HepG2 (cell line): ENCODE data around the gene UPB1. TPM values are rescaled to one million over a fixed set of nuclear protein-coding genes. Genes with fewer than 3 reads are reported as not detected.
"Not testable (repeated sequence)": the region's sequence is repeated elsewhere in the genome, so short reads cannot be mapped to it uniquely, and the experiment has no call there.

ENCODE experiments used
- ATAC-seq: fragments of 200-7000 bp; cut with Tn5 transposase; 3 replicates; pipeline ENCODE4 v1.9.1; 2020; ENCODE audit warnings: mild to moderate bottlenecking, moderate library complexity
- BruUV-seq: library from RNA; stranded (reverse); fragments of 400-500 nt; replicated peaks from 2 replicates; lab custom pipeline; 2021; lab: Mats Ljungman, UMichigan
- CTCF ChIA-PET: fragments of 300-600 bp; formaldehyde crosslinking; extraction: SDS; loops from one replicate; lab custom pipeline; 2021; ENCODE audit warnings: low total read pairs, inconsistent platforms, low intra/inter-chr PET ratio; lab: Yijun Ruan, JAX
- POLR2A ChIA-PET: fragments of 350-600 bp; sonication (Branson Sonifier 250); formaldehyde crosslinking; loops from one replicate; lab custom pipeline; 2020; ENCODE audit warnings: antibody characterized with exemption, inconsistent platforms; lab: Yijun Ruan, JAX
- DNase-seq: peaks from one replicate; pipeline ENCODE4 v3.0.0-alpha.2; 2015; ENCODE audit warnings: low spot score
- FAIRE-seq: peaks from 3 replicates; lab custom pipeline; 2011; peaks lifted over from hg19 to GRCh38; lab: Jason Lieb, UNC
- H2AFZ ChIP-seq: one replicate; pipeline ENCODE4 v1.6.1; 2011; ENCODE audit warnings: low read length, inconsistent platforms
- H3K27ac ChIP-seq: fragments of 300-600 bp; 3 replicates; pipeline ENCODE4 v1.8.0; 2011; ENCODE audit warnings: mixed run types, mild to moderate bottlenecking, mixed read lengths, low read length, inconsistent platforms; ENCODE audit not compliant: insufficient read depth; ENCODE audit errors: extremely low read length
- H3K27me3 ChIP-seq, 2 experiments: fragments of 200-600 bp in 1 of 2; 2 replicates in 1 of 2; 3 replicates in 1 of 2; pipeline versions ENCODE4 v1.6.0 to v1.8.0; 2011; ENCODE audit warnings: low read length in 2 of 2, mild to moderate bottlenecking in 2 of 2, moderate library complexity in 2 of 2, inconsistent platforms in 1 of 2; ENCODE audit not compliant: insufficient read depth in 2 of 2, control insufficient read depth in 1 of 2
- H3K36me3 ChIP-seq, 2 experiments: fragments of 200-600 bp in 1 of 2; replicated peaks in 1 of 2; 2 replicates in 1 of 2; 3 replicates in 1 of 2; pipeline versions ENCODE4 v1.5.1 to v1.8.0; 2011; ENCODE audit warnings: low read length in 2 of 2, inconsistent platforms in 1 of 2; ENCODE audit not compliant: insufficient read depth in 2 of 2, control insufficient read depth in 1 of 2
- H3K4me1 ChIP-seq: 2 replicates; pipeline ENCODE4 v1.5.1; 2012; ENCODE audit warnings: low read length, inconsistent platforms; ENCODE audit not compliant: insufficient read depth
- H3K4me2 ChIP-seq: 2 replicates; pipeline ENCODE4 v1.6.0; 2011; ENCODE audit warnings: low read depth, low read length, inconsistent platforms
- H3K4me3 ChIP-seq, 3 experiments: fragments of 200-600 bp in 1 of 3; sonication (generic), shearing (Covaris generic) in 1 of 3; replicated peaks in 1 of 3; 2 replicates each; pipeline ENCODE4 v1.5.1; 2011 to 2016; ENCODE audit warnings: low read length in 3 of 3, inconsistent platforms in 2 of 3, low read depth in 2 of 3, mild to moderate bottlenecking in 2 of 3, control low read depth in 1 of 3, mixed read lengths in 1 of 3; ENCODE audit not compliant: insufficient read depth in 1 of 3
- H3K79me2 ChIP-seq: one replicate; pipeline ENCODE4 v1.6.1; 2011; ENCODE audit warnings: low read length, inconsistent platforms; ENCODE audit not compliant: insufficient read depth
- H3K9ac ChIP-seq: 2 replicates; pipeline ENCODE4 v1.6.0; 2011; ENCODE audit warnings: mild to moderate bottlenecking, low read depth, low read length, inconsistent platforms; ENCODE audit not compliant: insufficient read depth
- H3K9me3 ChIP-seq: 2 replicates; pipeline ENCODE4 v1.5.1; 2012; ENCODE audit warnings: mild to moderate bottlenecking, low read length
- H4K20me1 ChIP-seq: 2 replicates; pipeline ENCODE4 v1.6.0; 2011; ENCODE audit warnings: inconsistent platforms, mild to moderate bottlenecking, low read length, moderate library complexity; ENCODE audit not compliant: insufficient read depth
- CEBPG ChIP-seq: IDR thresholded peaks from 2 replicates; pipeline ENCODE4 v1.6.1; 2016
- ELF3 ChIP-seq: IDR thresholded peaks from 2 replicates; pipeline ENCODE4 v1.6.1; 2016; ENCODE audit warnings: missing genetic modification reagents, missing compliant biosample characterization
- HNRNPH1 ChIP-seq: fragments of 200-400 bp; formaldehyde crosslinking; optimal IDR thresholded peaks from 2 replicates; pipeline ENCODE3; 2017; ENCODE audit warnings: mild to moderate bottlenecking, low read depth, low read length
- ISX ChIP-seq: sonication (generic); formaldehyde crosslinking; conservative IDR thresholded peaks from 2 replicates; pipeline ENCODE4 v1.5.0; 2020; ENCODE audit warnings: missing genetic modification reagents
- MED1 ChIP-seq: sonication (generic); formaldehyde crosslinking; IDR thresholded peaks from 2 replicates; pipeline ENCODE4 v1.4.0; 2020; ENCODE audit warnings: missing genetic modification reagents
- POLR2G ChIP-seq: fragments of 200-400 bp; formaldehyde crosslinking; IDR thresholded peaks from 2 replicates; pipeline ENCODE4 v1.6.1; 2018; ENCODE audit warnings: mild to moderate bottlenecking, low read depth, low read length, moderate library complexity
- RBFOX2 ChIP-seq: fragments of 200-400 bp; formaldehyde crosslinking; IDR thresholded peaks from 2 replicates; pipeline ENCODE4 v1.6.1; 2017; ENCODE audit warnings: low read depth, mild to moderate bottlenecking, low read length
- SIN3A ChIP-seq: IDR thresholded peaks from 2 replicates; pipeline ENCODE4 v1.6.1; 2011; ENCODE audit warnings: low read depth, mild to moderate bottlenecking, control low read depth, low read length, borderline replicate concordance
- TEAD3 ChIP-seq: optimal IDR thresholded peaks from 2 replicates; pipeline ENCODE3; 2016; ENCODE audit warnings: borderline replicate concordance
- TFDP1 ChIP-seq: IDR thresholded peaks from 2 replicates; pipeline ENCODE4 v1.6.1; 2016; ENCODE audit warnings: missing compliant biosample characterization, missing genetic modification reagents, borderline replicate concordance
- ZMYM3 ChIP-seq: sonication (generic); formaldehyde crosslinking; IDR thresholded peaks from 2 replicates; pipeline ENCODE4 v1.5.1; 2020; ENCODE audit warnings: mild to moderate bottlenecking, missing genetic modification reagents
- ZNF121 ChIP-seq: sonication (generic); formaldehyde crosslinking; IDR thresholded peaks from 2 replicates; pipeline ENCODE4 v1.5.0; 2020; ENCODE audit warnings: mild to moderate bottlenecking, missing genetic modification reagents
- ZNF253 ChIP-seq: sonication (generic); formaldehyde crosslinking; IDR thresholded peaks from 2 replicates; pipeline ENCODE4 v1.8.0; 2022; ENCODE audit warnings: mild to moderate bottlenecking, missing genetic modification reagents, borderline replicate concordance
- ZNF513 ChIP-seq: sonication (generic); formaldehyde crosslinking; conservative IDR thresholded peaks from 2 replicates; pipeline ENCODE4 v1.5.0; 2020; ENCODE audit warnings: missing genetic modification reagents
- ZNF629 ChIP-seq: sonication (generic); formaldehyde crosslinking; conservative IDR thresholded peaks from 2 replicates; pipeline ENCODE4 v1.5.0; 2020; ENCODE audit warnings: missing genetic modification reagents
- WGBS: methylation state at CpG from one replicate; pipeline ENCODE4 v1.1.6; 2017; ENCODE audit warnings: low lambda C conversion rate; 5-methylcytosine and 5-hydroxymethylcytosine counted together
- in situ Hi-C: cut with HindIII; loops from 2 replicates; pipeline ENCODE4 v1.10.0; 2017; ENCODE audit warnings: low pct_unique_long_range_greater_than_20kb; ENCODE audit not compliant: extremely low pct_ligation_motif_present
- intact Hi-C: fragments of 100-400 bp; cut with micrococcal nuclease; formaldehyde crosslinking; loops from one replicate; pipeline ENCODE4 v1.10.0; 2022; ENCODE audit not compliant: unreplicated experiment
- polyA plus RNA-seq, 8 experiments: library from polyadenylated mRNA; depleted of rRNA in 3 of 8; stranded (reverse) in 7 of 8; unstranded in 1 of 8; fragments of >200 nt; fragmentation: Illumina TruSeq in 4 of 8; extraction: Trizol in 4 of 8; gene quantifications; 2 replicates each; pipeline versions ENCODE4 v1.2.1 to v1.2.3, GENCODE V29; 2011 to 2016; ENCODE audit warnings: low read depth in 4 of 8, missing spikeins in 1 of 8, mixed read lengths in 1 of 8; ENCODE audit not compliant: insufficient read depth in 1 of 8
- total RNA-seq, 5 experiments: library from RNA; depleted of rRNA; stranded (reverse); fragments of >200 nt; fragmentation: Illumina TruSeq; extraction: Trizol; gene quantifications; 2 replicates each; pipeline ENCODE4 v1.2.3, GENCODE V29; 2016; ENCODE audit warnings: low read depth in 1 of 5
- TF ChIP-seq, protein P1 (sequence below): sonication (generic); formaldehyde crosslinking; IDR thresholded peaks from 2 replicates; pipeline ENCODE4 v1.5.0; 2020; ENCODE audit warnings: mild to moderate bottlenecking, missing genetic modification reagents

UPB1 gene
- total and polyA plus RNA-seq, 2 of the 13 experiments (the other 11 are each of a cell fraction or from before 2014, with no cell fraction given), result 0.38 to 1.2 TPM

GRCh38 chr22:24550902-24551435 lies 55.8 kb downstream of the UPB1 start (continued):
- TF ChIP-seq TFDP1 (CRISPR knock-in tag) (no peak), CEBPG (CRISPR knock-in tag) (no peak), ZNF253 (CRISPR knock-in tag) (no peak), POLR2G (no peak; the same call in 1 of the 2 replicates), HNRNPH1 (no peak), ZMYM3 (CRISPR knock-in tag) (no peak)

DNA sequence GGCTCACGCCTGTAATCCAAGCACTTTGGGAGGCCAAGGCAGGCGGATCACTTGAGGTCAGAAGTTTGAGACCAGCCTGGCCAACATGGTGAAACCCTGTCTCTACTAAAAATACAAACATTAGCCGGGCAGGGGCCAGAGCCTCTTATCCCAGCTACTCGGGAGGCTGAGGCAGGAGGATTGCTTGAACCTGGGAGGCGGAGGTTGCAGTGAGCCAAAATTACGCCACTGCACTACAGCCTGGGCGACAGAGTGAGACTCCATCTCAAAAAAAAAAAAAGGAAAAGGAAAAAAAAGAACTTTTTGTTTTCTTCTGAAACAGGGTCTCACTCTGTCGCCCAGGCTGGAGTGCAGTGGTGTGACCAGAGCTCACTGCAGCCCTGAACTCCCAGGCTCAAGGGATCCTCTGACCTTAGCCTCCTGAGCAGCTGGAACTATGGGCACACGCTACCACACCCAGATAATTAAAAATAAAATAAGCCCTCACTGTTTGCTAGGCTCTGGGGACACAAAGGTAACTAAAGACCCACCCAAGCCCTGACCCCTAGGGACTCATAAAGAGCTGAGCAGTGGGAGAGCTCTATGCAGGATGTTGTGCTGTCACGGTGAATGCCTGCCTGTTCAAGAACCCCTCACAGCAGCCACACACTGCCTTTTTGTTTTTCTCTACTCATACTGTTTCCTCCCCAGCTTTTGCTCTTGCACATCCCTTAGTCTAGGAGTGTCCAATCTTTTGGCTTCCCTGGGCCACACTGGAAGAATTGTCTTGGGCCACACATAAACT lies 57.6 kb downstream of the UPB1 start:
- FAIRE-seq, intact Hi-C loops, H3K27me3 ChIP-seq, ATAC-seq, BruUV-seq, DNase-seq, CTCF ChIA-PET, H2AFZ ChIP-seq, in situ Hi-C loops, H4K20me1 ChIP-seq, H3K9me3 ChIP-seq: not testable (repeated sequence)
- Histone ChIP-seq H3K36me3 (peaks cover 6 to 21% of the 10 kb centered on the region in 2 experiments), H3K27ac (peak overlapping the region; percentile 98), H3K9ac (peak overlapping the region; percentile 98), H3K79me2 (peaks cover 74% of the 10 kb centered on the region), H3K4me1 (peaks cover 74% of the 10 kb centered on the region), H3K4me2 (peak overlapping the region; percentile 92), H3K4me3 (peak overlapping the region in 2 of 3 experiments; percentile 82 to 88; a peak in 5 of 6 replicates)
- TF ChIP-seq MED1 (CRISPR knock-in tag) (0 out of 2 replicates have a peak, but pooled peaks have one; percentile 14), ZNF629 (CRISPR knock-in tag) (0 out of 2 replicates have a peak, but pooled peaks have one; percentile 35), ISX (CRISPR knock-in tag) (0 out of 2 replicates have a peak, but pooled peaks have one; percentile 42), ZNF513 (0 out of 2 replicates have a peak, but pooled peaks have one; percentile 24), TEAD3 (CRISPR knock-in tag) (peak; percentile 14), ZNF121 (CRISPR knock-in tag) (peak; percentile 68; the same call in 1 of the 2 replicates), ELF3 (CRISPR knock-in tag) (0 out of 2 replicates have a peak, but pooled peaks have one; percentile 8), RBFOX2 (peak; percentile 46; the same call in 1 of the 2 replicates), SIN3A (0 out of 2 replicates have a peak, but pooled peaks have one; percentile 3)
- TF ChIP-seq, protein P1, sequence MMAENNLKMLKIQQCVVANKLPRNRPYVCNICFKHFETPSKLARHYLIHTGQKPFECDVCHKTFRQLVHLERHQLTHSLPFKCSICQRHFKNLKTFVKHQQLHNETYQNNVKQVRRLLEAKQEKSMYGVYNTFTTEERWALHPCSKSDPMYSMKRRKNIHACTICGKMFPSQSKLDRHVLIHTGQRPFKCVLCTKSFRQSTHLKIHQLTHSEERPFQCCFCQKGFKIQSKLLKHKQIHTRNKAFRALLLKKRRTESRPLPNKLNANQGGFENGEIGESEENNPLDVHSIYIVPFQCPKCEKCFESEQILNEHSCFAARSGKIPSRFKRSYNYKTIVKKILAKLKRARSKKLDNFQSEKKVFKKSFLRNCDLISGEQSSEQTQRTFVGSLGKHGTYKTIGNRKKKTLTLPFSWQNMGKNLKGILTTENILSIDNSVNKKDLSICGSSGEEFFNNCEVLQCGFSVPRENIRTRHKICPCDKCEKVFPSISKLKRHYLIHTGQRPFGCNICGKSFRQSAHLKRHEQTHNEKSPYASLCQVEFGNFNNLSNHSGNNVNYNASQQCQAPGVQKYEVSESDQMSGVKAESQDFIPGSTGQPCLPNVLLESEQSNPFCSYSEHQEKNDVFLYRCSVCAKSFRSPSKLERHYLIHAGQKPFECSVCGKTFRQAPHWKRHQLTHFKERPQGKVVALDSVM (CRISPR knock-in tag), result peak; percentile 76
- 77% methylated on average over 10 of the region's 10 CpGs for WGBS
- POLR2A ChIA-PET, result interaction anchor here (0.6 to 9.3 kb wide), 12 partner anchors 8 to 50 kb away, joined by 3 to 138 read pairs (median 33); partner anchors contain the start of genes GGT1 and LRRC75B
